Hepatocyte (in vitro differentiated cells): Measurements from ENCODE around the gene UBE3C. TPM values are rescaled to one million over a fixed set of nuclear protein-coding genes. Genes with fewer than 3 reads are reported as not detected.

Experiments
- DNase-seq: peaks from one replicate; pipeline ENCODE4 v3.0.0-alpha.2; 2016; ENCODE audit warnings: low spot score
- H2AFZ ChIP-seq: fragments of 200-600 bp; sonication (generic); 2 replicates; pipeline ENCODE4 v1.6.0; 2016; ENCODE audit warnings: antibody characterized with exemption, mild to moderate bottlenecking
- H3K27ac ChIP-seq: fragments of 200-600 bp; sonication (generic); 2 replicates; pipeline ENCODE4 v1.5.1; 2016; ENCODE audit warnings: mild to moderate bottlenecking
- H3K27me3 ChIP-seq: fragments of 200-600 bp; sonication (generic); 2 replicates; pipeline ENCODE4 v1.6.1; 2016
- H3K36me3 ChIP-seq: fragments of 200-600 bp; sonication (generic); replicated peaks from 2 replicates; pipeline ENCODE4 v1.5.1; 2016; ENCODE audit warnings: low read depth; ENCODE audit not compliant: insufficient read depth
- H3K4me1 ChIP-seq: fragments of 200-600 bp; sonication (generic); 2 replicates; pipeline ENCODE4 v1.5.1; 2016; ENCODE audit warnings: mild to moderate bottlenecking, moderate library complexity; ENCODE audit not compliant: insufficient read depth
- H3K4me2 ChIP-seq: fragments of 200-600 bp; sonication (generic); 2 replicates; pipeline ENCODE4 v1.6.0; 2016
- H3K4me3 ChIP-seq: fragments of 200-600 bp; sonication (generic); 2 replicates; pipeline ENCODE4 v1.5.1; 2016; ENCODE audit warnings: mild to moderate bottlenecking
- H3K79me2 ChIP-seq: fragments of 200-600 bp; sonication (generic); 2 replicates; pipeline ENCODE4 v1.6.0; 2017; ENCODE audit warnings: mild to moderate bottlenecking
- H3K9me2 ChIP-seq: fragments of 200-600 bp; sonication (generic); replicated peaks from 2 replicates; pipeline ENCODE4 v1.6.0; 2017; ENCODE audit warnings: mild to moderate bottlenecking; ENCODE audit not compliant: insufficient read depth
- H3K9me3 ChIP-seq: fragments of 200-600 bp; sonication (generic); 2 replicates; pipeline ENCODE4 v1.5.1; 2016; ENCODE audit warnings: low read depth, mild to moderate bottlenecking
- H4K20me1 ChIP-seq: fragments of 200-600 bp; sonication (generic); 2 replicates; pipeline ENCODE4 v1.6.0; 2016; ENCODE audit warnings: mild to moderate bottlenecking; ENCODE audit not compliant: insufficient read depth, poor library complexity, severe bottlenecking
- EZH2 ChIP-seq: fragments of 200-600 bp; sonication (generic); IDR thresholded peaks from 2 replicates; pipeline ENCODE4 v1.6.1; 2016; ENCODE audit warnings: antibody characterized with exemption, mild to moderate bottlenecking, borderline replicate concordance
- EZH2phosphoT487 ChIP-seq: fragments of 200-600 bp; sonication (generic); IDR thresholded peaks from one replicate; pipeline ENCODE4 v1.6.1; 2018; ENCODE audit warnings: antibody characterized with exemption, mild to moderate bottlenecking, low read depth, moderate library complexity; ENCODE audit not compliant: unreplicated experiment, severe bottlenecking
- WGBS: methylation state at CpG from one replicate; pipeline ENCODE4 v1.1.6; 2016; ENCODE audit warnings: low lambda C conversion rate; ENCODE audit errors: missing lambda C conversion rate; 5-methylcytosine and 5-hydroxymethylcytosine counted together
- polyA plus RNA-seq: library from polyadenylated mRNA; unstranded; fragments of >200 nt; fragmentation: Nextera tagmentation; extraction: Ambion mirVana; gene quantifications from 2 replicates; pipeline ENCODE4 v1.2.1, GENCODE V29; 2016
- total RNA-seq: library from RNA; depleted of rRNA; stranded (reverse); fragments of >200 nt; gene quantifications from 2 replicates; pipeline ENCODE4 v1.2.3, GENCODE V29; 2014
- TF ChIP-seq, protein P1 (sequence below): fragments of 200-600 bp; sonication (generic); IDR thresholded peaks from 2 replicates; pipeline ENCODE4 v1.5.1; 2016; ENCODE audit warnings: antibody characterized with exemption, mild to moderate bottlenecking; ENCODE audit not compliant: poor library complexity

UBE3C gene
- total and polyA plus RNA-seq, 2 experiments from 2014 or later, result 24.6 to 72.6 TPM

DNA sequence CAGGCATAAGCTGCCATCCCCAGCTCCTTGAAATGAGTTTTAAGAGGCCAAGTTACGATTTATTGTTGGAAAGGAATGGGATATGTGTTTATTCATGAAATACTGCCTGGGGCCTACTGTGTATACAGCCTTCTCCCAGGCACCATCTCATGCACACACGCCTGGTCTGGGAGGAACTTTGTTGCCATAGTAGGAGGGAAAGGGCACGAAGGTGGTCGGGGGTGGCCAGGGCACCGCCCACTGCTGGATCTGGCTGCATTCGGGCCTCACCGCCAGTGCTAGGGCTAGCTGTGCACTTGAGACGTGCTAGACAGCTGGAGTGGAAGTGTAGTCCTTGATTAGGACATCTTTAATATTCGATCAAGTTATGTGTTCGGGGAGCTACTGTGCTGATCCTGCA is 84.0 kb downstream of the UBE3C start:
- WGBS, result 90% methylated on average over 10 of the region's 10 CpGs
- Histone ChIP-seq H4K20me1 (no peaks in the 10 kb centered on the region), H3K4me3 (no peak overlapping the region), H3K79me2 (no peaks in the 10 kb centered on the region), H3K27ac (no peak overlapping the region), H3K4me1 (no peaks in the 10 kb centered on the region), H3K9me2 (no peaks in the 10 kb centered on the region), H3K36me3 (no peaks in the 10 kb centered on the region), H2AFZ (no peak overlapping the region), H3K4me2 (no peak overlapping the region), H3K27me3 (no peaks in the 10 kb centered on the region), H3K9me3 (no peaks in the 10 kb centered on the region)
- TF ChIP-seq, protein P1, sequence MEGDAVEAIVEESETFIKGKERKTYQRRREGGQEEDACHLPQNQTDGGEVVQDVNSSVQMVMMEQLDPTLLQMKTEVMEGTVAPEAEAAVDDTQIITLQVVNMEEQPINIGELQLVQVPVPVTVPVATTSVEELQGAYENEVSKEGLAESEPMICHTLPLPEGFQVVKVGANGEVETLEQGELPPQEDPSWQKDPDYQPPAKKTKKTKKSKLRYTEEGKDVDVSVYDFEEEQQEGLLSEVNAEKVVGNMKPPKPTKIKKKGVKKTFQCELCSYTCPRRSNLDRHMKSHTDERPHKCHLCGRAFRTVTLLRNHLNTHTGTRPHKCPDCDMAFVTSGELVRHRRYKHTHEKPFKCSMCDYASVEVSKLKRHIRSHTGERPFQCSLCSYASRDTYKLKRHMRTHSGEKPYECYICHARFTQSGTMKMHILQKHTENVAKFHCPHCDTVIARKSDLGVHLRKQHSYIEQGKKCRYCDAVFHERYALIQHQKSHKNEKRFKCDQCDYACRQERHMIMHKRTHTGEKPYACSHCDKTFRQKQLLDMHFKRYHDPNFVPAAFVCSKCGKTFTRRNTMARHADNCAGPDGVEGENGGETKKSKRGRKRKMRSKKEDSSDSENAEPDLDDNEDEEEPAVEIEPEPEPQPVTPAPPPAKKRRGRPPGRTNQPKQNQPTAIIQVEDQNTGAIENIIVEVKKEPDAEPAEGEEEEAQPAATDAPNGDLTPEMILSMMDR, result no peak
- TF ChIP-seq EZH2 (no peak), EZH2phosphoT487 (no peak)
- no peak for DNase-seq

DNA sequence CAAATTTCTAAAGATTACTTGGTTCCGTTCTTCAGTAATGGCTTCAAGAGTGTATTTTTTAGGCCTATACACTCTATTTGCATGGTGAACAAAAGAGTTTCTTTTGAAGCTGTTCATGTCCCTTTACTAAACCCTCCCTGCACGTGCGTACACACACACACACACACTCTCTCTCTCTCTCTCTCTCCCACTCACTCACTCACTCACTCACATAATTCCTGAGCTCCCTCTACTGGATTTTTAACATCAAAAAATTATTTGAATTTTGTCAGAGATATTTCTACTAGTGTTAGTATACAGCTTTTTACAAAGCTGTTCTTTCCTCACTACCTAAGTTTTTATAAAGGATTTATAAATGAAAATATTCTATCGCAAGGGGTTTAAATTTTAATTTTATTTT is 85.9 kb downstream of the UBE3C start:
- peak; percentile 43 for DNase-seq
- 70% methylated on average over 4 of the region's 4 CpGs for WGBS

DNA sequence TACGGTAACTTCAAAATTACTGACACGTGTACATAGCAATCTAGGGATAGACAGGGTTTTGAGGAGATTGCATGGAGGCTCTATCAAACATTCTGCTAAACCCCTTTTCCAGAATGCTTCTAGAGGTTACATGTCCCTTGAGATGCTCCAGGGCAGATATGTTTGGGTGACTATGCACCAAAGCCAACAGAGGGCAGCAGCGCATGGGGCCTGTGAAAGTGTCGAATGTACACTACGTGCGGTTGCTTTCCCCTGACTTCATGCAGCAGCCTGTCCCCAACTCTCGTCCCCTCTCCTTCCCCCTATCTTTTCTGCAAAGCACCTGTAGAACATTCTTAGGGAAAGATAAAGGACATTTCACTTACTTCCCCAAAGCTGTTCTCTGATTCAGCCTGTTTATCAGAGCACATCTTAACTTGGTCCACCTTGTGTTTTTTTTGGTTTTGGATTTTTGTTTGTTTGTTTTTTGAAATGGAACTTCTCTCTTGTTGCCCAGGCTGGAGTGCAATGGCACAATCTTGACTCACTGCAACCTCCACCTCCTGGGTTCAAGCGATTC is 90.2 kb downstream of the UBE3C start:
- Histone ChIP-seq H3K27me3 (no peaks in the 10 kb centered on the region), H3K27ac (no peak overlapping the region), H3K79me2 (peaks cover 2% of the 10 kb centered on the region), H3K4me2 (no peak overlapping the region), H4K20me1 (no peaks in the 10 kb centered on the region), H3K9me3 (no peaks in the 10 kb centered on the region), H3K4me3 (no peak overlapping the region), H3K9me2 (no peaks in the 10 kb centered on the region), H3K36me3 (no peaks in the 10 kb centered on the region), H2AFZ (no peak overlapping the region), H3K4me1 (no peaks in the 10 kb centered on the region)
- TF ChIP-seq, protein P1, result peak; percentile 29
- TF ChIP-seq EZH2, result no peak
- no peak for TF ChIP-seq EZH2phosphoT487
- DNase-seq, result peak; percentile 19
- 87% methylated on average over 8 of the region's 8 CpGs for WGBS

More for the DNA sequence above, 85.9 kb downstream of the UBE3C start:
- Histone ChIP-seq H3K27ac (no peak overlapping the region), H3K36me3 (no peaks in the 10 kb centered on the region), H3K27me3 (no peaks in the 10 kb centered on the region), H2AFZ (no peak overlapping the region), H3K9me2 (no peaks in the 10 kb centered on the region), H3K4me2 (no peak overlapping the region), H3K9me3 (no peaks in the 10 kb centered on the region), H3K4me1 (no peaks in the 10 kb centered on the region), H4K20me1 (no peaks in the 10 kb centered on the region), H3K4me3 (no peak overlapping the region), H3K79me2 (no peaks in the 10 kb centered on the region)
- TF ChIP-seq EZH2phosphoT487, result no peak
- TF ChIP-seq, protein P1, result peak; percentile 50
- no peak for TF ChIP-seq EZH2
